ENCODE measurements around the gene POLA1. TPM values are rescaled to one million over a fixed set of nuclear protein-coding genes. Genes with fewer than 3 reads are reported as not detected.

Gene POLA1, protein sequence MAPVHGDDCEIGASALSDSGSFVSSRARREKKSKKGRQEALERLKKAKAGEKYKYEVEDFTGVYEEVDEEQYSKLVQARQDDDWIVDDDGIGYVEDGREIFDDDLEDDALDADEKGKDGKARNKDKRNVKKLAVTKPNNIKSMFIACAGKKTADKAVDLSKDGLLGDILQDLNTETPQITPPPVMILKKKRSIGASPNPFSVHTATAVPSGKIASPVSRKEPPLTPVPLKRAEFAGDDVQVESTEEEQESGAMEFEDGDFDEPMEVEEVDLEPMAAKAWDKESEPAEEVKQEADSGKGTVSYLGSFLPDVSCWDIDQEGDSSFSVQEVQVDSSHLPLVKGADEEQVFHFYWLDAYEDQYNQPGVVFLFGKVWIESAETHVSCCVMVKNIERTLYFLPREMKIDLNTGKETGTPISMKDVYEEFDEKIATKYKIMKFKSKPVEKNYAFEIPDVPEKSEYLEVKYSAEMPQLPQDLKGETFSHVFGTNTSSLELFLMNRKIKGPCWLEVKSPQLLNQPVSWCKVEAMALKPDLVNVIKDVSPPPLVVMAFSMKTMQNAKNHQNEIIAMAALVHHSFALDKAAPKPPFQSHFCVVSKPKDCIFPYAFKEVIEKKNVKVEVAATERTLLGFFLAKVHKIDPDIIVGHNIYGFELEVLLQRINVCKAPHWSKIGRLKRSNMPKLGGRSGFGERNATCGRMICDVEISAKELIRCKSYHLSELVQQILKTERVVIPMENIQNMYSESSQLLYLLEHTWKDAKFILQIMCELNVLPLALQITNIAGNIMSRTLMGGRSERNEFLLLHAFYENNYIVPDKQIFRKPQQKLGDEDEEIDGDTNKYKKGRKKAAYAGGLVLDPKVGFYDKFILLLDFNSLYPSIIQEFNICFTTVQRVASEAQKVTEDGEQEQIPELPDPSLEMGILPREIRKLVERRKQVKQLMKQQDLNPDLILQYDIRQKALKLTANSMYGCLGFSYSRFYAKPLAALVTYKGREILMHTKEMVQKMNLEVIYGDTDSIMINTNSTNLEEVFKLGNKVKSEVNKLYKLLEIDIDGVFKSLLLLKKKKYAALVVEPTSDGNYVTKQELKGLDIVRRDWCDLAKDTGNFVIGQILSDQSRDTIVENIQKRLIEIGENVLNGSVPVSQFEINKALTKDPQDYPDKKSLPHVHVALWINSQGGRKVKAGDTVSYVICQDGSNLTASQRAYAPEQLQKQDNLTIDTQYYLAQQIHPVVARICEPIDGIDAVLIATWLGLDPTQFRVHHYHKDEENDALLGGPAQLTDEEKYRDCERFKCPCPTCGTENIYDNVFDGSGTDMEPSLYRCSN (N-terminal part only)
- 18.9 and 19.0 TPM in 2 replicates for total RNA-seq
- 4.9 and 7.7 TPM in 2 replicates for polyA plus RNA-seq

DNA sequence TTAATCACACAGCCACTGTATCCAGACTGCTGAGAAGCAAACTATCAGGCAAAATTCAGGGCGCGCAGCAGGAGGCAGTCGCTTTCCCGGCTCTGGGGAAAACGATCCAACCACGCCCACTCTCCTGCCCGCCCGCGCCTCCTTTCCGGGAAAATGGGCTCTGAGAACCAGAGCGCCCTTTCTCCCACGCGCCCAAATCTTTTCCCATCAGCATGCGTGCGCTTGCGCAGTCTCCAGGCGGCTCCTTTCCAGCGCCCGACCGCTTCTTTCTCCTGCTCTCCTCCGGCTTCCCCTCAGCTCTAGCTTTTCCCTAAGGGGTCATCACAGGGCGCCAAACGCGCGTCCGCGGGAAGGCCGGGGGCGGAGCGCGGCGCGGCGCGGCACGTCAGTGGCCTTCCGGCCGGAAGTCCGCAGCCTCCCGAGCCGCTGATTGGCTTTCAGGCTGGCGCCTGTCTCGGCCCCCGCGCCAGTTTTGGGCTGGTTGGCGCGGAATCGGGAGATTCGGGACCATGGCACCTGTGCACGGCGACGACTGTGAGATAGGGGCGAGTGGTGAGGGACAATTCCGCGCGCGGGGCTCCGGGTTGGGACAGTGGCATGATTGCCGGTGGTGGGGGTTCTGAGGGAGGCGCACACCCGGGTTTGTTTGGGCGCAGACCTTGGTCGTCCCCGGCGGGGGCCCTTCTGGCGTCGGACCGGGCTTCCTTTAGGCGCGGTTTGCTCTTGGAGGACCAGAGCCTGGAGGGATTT lies at the start of gene POLA1:
Gene POLA1, plus strand, starts transcription at position 466 of the 750 bp plus-strand sequence. Its CDS starts 44 bp downstream, at position 510.
- Histone ChIP-seq H3K9me2 (replicated peaks; ENCODE audit: insufficient read depth) (no peaks in the 10 kb centered on the region), H3K4me3 (peak within 1 kb of the TSS; percentile 55), H3K79me2 (peaks cover 46% of the 10 kb centered on the region), H4K20me1 (ENCODE audit: insufficient read depth, poor library complexity, severe bottlenecking) (no peaks in the 10 kb centered on the region), H3K27me3 (no peaks in the 10 kb centered on the region), H3K4me2 (peak within 1 kb of the TSS; percentile 82), H3K4me1 (ENCODE audit: insufficient read depth) (peaks cover 8% of the 10 kb centered on the region), H3K36me3 (replicated peaks; ENCODE audit: insufficient read depth, low read depth) (no peaks in the 10 kb centered on the region), H2AFZ (peak within 1 kb of the TSS; percentile 79), H3K9me3 (ENCODE audit: low read depth) (no peaks in the 10 kb centered on the region), H3K27ac (peak within 1 kb of the TSS; percentile 79)
- TF ChIP-seq EZH2 (IDR thresholded peaks at IDR 0.05; ENCODE audit: borderline replicate concordance), result no peak
- TF ChIP-seq EZH2phosphoT487 (IDR thresholded peaks at IDR 0.05; ENCODE audit: low read depth, severe bottlenecking, unreplicated experiment), result no peak
- TF ChIP-seq, protein P1, sequence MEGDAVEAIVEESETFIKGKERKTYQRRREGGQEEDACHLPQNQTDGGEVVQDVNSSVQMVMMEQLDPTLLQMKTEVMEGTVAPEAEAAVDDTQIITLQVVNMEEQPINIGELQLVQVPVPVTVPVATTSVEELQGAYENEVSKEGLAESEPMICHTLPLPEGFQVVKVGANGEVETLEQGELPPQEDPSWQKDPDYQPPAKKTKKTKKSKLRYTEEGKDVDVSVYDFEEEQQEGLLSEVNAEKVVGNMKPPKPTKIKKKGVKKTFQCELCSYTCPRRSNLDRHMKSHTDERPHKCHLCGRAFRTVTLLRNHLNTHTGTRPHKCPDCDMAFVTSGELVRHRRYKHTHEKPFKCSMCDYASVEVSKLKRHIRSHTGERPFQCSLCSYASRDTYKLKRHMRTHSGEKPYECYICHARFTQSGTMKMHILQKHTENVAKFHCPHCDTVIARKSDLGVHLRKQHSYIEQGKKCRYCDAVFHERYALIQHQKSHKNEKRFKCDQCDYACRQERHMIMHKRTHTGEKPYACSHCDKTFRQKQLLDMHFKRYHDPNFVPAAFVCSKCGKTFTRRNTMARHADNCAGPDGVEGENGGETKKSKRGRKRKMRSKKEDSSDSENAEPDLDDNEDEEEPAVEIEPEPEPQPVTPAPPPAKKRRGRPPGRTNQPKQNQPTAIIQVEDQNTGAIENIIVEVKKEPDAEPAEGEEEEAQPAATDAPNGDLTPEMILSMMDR (IDR thresholded peaks at IDR 0.05; ENCODE audit: poor library complexity), result peak; percentile 50
- under 1% methylated on average over 69 of the region's 70 CpGs for WGBS (ENCODE audit: low lambda C conversion rate, missing lambda C conversion rate)
- peak; percentile 99 for DNase-seq (ENCODE audit: low spot score)

DNA sequence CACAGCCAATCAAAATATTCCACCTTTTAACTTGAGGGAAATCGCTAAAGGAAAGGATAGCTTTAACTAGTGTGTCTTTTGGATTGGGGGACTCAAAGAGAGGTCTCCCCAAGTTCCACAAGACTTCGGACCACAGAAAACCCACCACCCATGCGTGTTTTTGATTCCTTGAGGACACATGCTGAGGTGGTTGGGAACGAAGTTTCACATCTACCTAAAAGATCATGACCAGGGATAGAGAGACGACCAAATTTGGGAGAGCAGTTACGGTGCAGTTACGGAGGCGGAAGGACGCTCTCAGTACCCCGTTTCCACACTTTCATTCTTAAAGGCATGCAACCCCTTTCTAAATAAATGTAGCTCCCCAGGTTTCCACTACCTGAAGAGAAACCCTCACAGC lies 47.7 kb upstream of the POLA1 start:
- no peak for DNase-seq (ENCODE audit: low spot score)
- Histone ChIP-seq H3K4me2 (peak overlapping the region; percentile 75), H2AFZ (peak overlapping the region; percentile 35), H3K27ac (peak overlapping the region; percentile 89), H3K36me3 (replicated peaks; ENCODE audit: insufficient read depth, low read depth) (no peaks in the 10 kb centered on the region), H3K9me2 (replicated peaks; ENCODE audit: insufficient read depth) (no peaks in the 10 kb centered on the region), H3K4me3 (peak overlapping the region; percentile 15), H4K20me1 (ENCODE audit: insufficient read depth, poor library complexity, severe bottlenecking) (no peaks in the 10 kb centered on the region), H3K27me3 (no peaks in the 10 kb centered on the region), H3K9me3 (ENCODE audit: low read depth) (no peaks in the 10 kb centered on the region), H3K79me2 (peaks cover 5% of the 10 kb centered on the region), H3K4me1 (ENCODE audit: insufficient read depth) (peaks cover 4% of the 10 kb centered on the region)
- TF ChIP-seq, protein P1 (IDR thresholded peaks at IDR 0.05; ENCODE audit: poor library complexity), result no peak
- TF ChIP-seq EZH2 (IDR thresholded peaks at IDR 0.05; ENCODE audit: borderline replicate concordance) (no peak), EZH2phosphoT487 (IDR thresholded peaks at IDR 0.05; ENCODE audit: low read depth, severe bottlenecking, unreplicated experiment) (no peak)
- 21% methylated on average over 10 of the region's 10 CpGs for WGBS (ENCODE audit: low lambda C conversion rate, missing lambda C conversion rate)

DNA sequence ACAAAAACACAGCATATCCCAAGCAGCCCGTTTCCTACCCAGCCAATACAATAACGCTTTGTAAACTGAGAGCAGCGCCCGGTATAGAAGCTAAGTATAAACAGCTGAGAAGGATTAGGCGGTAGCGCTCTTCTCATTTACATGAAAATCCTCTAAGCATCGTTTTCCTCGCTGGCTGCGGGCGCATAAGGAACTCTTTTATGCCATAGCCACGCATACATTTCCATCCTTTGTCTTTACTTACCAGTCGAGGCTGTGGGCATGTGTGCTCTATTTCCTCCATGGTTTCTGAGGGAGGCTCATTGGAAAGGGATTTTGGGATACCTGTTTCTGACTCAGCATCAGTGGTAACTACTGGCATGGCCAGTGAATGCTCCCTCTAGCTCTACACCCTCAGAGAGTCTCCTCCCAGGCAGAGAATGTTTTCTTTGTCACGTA lies 47.0 kb upstream of the POLA1 start:
- Histone ChIP-seq H3K4me1 (ENCODE audit: insufficient read depth) (peaks cover 4% of the 10 kb centered on the region), H3K36me3 (replicated peaks; ENCODE audit: insufficient read depth, low read depth) (no peaks in the 10 kb centered on the region), H4K20me1 (ENCODE audit: insufficient read depth, poor library complexity, severe bottlenecking) (no peaks in the 10 kb centered on the region), H3K4me3 (peak overlapping the region; percentile 15), H3K4me2 (peak overlapping the region; percentile 75), H3K9me2 (replicated peaks; ENCODE audit: insufficient read depth) (no peaks in the 10 kb centered on the region), H3K9me3 (ENCODE audit: low read depth) (no peaks in the 10 kb centered on the region), H2AFZ (peak overlapping the region; percentile 35), H3K27me3 (no peaks in the 10 kb centered on the region), H3K27ac (peak overlapping the region; percentile 89), H3K79me2 (peaks cover 4% of the 10 kb centered on the region)
- TF ChIP-seq EZH2 (IDR thresholded peaks at IDR 0.05; ENCODE audit: borderline replicate concordance), result no peak
- TF ChIP-seq EZH2phosphoT487 (IDR thresholded peaks at IDR 0.05; ENCODE audit: low read depth, severe bottlenecking, unreplicated experiment), result no peak
- peak; percentile 28 for DNase-seq (ENCODE audit: low spot score)
- WGBS (ENCODE audit: low lambda C conversion rate, missing lambda C conversion rate), result 7% methylated on average over 13 of the region's 13 CpGs

All from hepatocyte (in vitro differentiated cells).